NCI-H128 (cell line): ENCODE measurements around the gene DIP2A.

Source experiments
- DNase-seq: peaks from one replicate; lab custom pipeline; 2025; ENCODE audit not compliant: unreplicated experiment; lab: John Stamatoyannopoulos, UW

DIP2A gene

DNA sequence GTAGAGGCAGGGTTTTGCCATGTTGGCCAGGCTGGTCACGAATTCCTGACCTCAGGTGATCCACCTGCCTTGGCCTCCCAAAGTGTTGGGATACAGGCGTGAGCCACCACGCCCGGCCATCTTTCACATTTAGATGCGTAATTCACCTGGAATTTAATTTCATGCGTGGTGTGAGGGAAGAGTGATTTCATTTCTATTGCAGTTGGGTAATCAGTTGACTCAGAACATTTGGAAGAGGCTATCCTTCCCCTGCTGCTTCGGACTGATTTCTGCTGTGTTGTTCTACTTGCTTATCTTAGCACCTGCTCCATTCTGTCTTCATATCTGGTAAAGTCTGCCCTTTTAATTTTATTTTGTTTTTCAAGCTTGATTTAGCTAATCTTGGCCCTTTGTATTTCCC, 19.1 kb downstream of the DIP2A start:
- no peak for DNase-seq

DNA sequence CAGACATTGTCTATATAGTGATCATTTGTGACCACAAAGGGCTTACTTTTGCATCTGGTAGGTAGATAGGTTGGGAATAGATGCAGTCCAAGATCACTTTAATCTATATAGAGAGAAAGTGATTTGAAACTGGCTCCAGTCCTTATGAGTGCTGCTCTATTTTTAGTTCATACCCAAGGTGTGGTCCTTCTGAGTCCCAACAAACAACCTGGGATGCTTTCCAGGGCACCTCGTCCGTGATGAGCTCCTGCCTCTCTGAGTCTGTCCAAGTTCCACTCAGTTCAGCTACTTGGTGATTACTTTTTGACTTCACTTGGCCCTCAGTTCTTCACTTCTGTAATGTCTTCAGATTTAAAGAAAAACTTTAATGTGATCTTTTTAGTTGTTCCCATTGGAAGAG, 20.2 kb downstream of the DIP2A start:
- no peak for DNase-seq

DNA sequence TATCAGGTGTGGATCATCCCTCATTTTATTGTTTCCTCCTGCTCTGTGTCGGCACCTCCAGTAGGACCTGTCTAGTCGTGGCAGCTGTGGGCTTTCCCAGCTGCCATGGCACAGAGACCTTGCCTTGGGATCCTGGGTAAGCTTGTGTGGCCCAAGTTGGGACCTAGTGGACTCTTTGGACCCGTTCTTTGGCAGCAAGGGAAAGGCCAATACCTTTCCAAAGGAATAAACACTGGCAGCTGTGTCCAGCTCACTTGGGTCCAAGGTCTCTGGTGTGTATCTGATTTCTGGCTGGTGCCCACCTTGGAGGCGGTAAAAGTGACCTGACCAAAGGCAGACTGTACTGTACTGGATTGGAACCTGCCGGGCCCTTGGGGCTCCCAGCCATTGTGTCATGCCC, 21.8 kb downstream of the DIP2A start:
- DNase-seq: no peak

DNA sequence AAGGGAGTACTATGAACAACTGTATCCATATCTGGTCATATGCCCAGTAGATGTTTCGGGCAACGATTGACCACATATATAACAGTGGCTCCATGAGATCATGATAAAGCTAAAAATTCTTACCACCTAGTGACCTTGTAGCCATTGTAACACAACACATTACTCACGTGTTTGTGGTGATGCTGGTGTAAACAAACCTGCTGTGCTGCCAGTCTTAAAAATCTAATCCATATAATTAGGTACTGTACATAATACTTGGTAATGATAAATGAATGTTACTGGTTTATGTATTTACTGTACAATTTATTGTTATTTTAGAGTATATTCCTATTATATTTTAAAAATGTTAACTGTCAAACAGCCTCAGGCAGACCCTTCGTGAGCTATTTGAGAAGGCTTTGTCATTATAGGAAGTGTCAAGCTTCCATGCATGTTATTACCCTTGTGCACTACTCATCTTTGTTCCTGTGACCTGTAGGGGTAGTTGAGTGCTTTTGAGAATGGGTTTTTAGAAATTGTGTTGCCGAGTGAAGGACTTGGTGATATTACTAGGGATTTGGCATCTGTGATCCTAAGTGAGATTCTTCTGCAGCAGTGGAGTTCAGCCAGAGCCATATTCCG, 23.6 kb downstream of the DIP2A start:
- DNase-seq: no peak

DNA sequence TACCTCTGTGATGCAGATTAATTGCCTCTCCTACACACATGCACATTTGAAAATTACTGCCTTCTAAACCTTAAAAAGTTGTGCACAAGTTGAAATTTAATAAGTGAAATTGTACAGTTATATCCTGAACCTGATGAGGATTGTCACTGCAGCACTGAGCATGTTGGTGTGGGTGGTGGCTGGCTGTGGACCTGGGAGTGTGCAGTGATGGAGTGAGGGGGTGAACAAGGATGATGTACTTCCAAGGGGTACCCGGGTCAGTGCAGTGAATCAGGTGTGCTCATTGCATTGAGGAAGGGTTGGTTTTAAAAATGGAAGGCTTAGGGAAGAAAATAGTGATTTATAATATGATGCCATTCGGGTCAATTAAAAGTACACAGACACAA, 24.1 kb downstream of the DIP2A start:
- DNase-seq: no peak

DNA sequence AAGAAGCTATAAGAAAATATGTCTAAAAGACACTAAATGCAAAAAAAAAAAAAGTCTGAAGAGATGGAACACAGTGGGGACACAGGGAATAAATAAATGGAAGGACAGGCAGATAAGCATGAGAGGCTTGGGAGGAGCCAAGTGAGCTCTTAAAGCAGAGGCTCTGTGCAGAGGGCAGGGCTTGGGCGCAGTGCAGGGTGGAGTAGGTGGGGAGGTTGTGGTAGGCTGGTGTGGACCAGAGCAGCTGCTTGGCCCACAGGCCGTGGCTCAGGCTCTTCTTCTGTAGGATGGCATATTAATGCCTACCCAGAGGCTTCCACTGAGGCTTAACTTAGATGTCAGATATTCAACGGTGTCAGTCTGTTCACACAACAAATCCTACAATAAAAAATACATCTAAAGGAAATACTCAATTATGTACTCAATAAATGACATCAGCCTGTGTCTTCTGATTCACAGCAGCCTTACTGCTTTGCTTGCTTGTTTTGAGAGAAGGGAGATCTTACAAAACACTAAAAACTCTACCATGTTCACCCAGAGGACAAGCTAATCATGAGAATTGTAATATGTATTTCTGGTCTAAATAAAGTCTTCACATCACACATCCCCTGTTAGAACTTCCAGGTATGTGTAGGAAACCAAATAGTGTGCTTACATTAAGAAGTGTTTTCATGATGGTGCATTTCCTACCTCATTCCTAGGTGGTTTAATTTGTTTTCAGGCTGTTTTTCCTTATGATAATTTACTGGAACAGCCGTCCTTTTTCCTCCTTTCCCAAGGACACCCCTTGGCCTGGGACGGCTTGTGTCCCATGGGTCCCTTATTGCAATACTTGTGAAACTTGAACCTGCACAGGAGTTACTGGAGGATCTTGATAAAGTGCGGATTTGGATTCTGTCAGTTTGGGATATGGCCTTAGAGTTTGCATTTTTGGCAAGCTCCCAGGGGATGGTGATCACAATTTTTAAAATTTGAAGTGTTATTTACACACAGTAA, 24.9 kb downstream of the DIP2A start:
- DNase-seq: no peak

DNA sequence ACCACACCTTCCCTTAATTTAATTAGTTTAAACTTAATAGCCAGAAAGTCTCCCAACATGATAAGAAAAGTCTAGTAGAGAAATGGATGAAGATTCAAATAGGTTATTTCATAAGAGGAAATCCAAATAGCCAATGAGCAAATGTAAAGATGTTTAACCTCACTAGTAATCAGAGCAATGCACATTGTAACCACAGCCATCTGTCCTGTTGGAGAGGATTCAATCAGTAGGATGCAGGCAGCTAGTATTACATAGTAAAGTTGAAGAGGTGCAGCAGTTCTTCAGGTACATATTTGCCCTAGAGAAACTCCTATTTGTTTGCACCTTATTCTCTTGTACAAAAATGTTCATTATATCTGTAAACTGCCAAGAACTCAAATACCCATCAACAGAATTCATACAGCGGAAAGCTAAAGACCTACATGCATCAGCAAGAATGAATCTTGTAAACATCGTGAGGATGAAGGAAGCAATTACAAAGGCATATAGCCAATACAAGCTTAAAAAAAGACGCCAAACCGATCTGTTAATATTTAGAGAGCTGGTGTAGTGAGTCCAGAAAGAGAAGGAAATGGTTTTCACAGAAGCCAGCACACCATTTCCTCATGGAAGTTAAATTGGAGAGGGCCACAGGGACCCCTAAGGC, 27.9 kb downstream of the DIP2A start:
- DNase-seq: no peak

DNA sequence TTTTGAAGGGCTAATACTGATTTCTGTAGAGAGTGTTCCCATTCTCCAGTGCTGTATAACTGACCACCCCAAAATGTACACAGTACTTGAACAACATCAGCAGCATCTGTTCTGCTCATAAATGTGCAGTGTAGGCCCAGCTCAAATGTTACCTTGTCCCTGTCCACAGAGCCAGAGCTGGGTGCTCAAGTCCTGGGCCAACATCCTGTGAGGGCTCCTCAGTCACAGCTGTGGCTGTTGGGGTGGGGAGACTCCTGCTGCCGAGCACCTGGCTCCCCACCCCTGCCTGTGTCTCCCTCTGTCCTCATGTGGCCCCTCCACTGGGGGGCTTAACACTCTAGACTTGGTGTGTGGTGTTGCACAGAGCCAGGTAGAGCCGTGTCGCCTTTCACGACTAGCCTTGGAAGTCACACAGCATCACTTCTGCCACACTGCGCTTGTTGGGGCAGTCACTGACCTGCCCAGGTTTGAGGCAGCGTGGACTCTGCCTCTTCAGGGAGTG, 30.5 kb downstream of the DIP2A start:
- no peak for DNase-seq

DNA sequence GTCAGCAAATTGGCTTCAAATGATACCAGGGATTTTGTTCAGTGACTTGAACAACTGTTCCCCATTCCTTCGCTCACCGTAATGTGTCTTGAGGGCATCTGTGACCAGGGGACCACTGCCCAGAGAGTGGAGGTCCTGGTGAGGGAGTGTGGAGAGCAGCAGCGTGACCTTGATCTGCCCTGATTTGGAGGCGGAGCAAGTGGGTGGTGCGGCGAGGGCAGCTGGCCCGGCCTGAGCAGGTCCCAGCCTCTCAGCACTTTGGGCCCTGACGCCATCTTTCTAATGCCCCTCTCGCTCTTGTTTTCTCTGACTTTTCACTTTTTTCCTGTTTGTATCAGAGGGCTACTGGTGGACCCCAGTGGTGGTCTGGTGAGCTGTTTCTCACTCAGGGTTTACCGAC, 31.1 kb downstream of the DIP2A start:
- no peak for DNase-seq

DNA sequence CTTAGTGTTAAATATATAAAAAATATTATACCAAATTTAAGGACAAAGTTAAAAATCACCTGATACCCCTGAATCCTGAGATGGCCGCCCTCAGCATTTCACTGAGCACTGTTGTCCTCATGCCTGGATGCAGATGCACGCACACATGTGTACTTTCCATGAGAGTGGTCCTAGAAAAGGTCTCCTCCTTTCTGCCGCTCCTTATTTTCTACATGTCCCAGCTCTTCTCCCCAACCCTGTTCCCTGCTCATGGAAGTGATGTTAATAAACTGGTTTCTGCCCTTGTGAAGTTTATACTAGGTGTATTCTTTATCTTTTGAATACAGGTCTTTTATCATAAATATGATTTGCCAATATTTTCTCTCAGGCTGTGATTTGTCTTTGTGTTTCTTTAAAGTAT, 32.9 kb downstream of the DIP2A start:
- no peak for DNase-seq

DNA sequence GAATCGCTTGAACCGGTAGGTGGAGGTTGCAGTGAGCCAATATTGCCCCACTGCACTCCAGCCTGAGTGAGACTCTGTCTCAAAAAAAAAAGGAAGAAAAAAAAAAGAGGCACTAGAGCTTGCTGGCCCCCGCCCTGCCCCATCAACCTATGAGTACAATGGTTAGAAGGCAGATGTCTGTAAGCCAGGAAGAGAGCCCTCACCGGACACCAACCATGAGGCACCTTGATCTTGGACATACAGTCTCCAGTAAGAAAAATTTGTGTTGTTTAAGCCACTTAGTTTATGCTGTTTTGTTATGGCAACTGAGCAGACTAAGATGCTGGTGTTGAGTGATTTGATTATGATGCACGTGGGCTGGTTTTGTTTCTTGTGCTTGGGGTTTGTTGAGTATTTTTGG, 34.2 kb downstream of the DIP2A start:
- no peak for DNase-seq

DNA sequence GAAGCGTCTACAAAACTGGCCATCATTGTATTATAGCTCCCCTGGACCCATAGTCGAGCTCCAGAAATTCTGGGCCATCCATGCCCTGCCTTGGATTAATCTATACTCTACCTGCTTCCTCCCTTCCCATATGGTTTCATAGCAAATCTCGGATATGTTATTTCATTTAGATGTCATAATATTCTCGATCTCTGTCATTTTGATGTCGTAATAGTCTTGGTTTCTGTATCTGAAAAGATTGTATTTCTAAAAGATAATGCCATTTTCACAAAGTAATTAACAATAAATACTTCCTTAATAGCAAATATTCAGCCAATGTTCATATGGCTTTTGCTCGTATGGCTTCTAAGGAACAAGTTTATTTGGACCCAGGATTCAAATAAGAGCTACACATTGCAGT, 35.1 kb downstream of the DIP2A start:
- no peak for DNase-seq

DNA sequence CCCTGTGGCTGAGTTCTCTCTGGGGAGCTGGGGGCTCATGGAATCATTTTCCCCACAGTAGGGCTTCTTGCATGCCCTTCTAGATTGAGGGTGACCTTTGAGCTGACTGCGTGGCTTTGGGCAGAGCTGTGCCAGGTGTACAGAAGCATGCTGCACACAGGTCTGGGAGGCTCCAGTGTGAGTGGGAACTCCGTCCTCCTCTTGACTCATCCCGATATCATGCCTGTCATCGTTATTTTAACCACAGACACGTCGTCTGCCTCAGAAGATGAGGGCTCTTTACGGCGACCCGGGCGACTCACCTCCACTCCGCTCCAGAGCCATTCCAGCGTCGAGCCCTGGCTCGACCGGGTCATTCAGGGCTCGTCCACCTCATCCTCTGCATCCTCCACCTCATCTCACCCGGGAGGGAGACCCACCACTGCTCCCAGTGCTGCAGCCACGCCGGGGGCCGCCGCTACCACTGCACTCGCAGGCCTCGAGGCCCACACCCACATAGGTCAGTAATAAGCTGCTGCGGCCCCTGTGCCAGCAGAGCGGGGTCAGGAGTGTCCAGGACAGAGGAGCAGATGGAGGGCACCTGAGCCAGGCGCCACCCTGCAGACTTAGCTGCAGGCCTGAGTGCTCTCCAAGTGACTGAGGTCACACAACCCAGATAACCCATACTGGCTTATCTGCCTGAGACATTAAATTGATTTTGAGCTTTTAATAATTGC, 39.8 kb downstream of the DIP2A start:
- no peak for DNase-seq

DNA sequence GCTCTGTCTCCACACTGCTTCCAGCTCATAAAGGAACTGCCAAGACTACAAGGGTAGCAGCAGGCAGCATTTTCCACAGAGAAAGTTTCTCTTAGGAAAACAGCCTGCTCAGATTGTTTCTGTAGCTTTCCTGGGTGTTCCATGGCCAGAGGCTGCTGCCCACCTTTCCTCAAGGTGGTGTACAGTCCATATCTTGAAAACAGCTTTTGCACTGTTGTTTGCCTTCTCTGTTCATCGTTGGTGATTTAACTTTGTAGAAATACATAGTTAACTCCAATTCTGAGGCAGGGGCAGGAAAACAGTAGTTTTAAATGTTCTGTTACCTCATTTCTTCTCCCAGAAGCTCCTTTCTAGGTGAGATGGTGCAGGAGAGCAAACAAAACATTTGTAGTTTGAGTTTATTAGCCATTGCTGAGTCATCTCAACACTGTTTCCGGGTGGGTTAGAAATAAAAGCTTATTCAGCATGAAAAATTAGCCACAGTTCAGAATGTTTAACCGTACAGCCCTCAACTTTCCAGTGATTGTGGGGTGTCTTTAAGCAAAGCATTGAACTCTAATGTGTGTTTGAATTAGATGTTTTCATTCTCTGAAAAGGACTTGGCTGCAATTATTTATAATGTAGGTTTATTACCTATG, 41.7 kb downstream of the DIP2A start:
- DNase-seq: no peak

DNA sequence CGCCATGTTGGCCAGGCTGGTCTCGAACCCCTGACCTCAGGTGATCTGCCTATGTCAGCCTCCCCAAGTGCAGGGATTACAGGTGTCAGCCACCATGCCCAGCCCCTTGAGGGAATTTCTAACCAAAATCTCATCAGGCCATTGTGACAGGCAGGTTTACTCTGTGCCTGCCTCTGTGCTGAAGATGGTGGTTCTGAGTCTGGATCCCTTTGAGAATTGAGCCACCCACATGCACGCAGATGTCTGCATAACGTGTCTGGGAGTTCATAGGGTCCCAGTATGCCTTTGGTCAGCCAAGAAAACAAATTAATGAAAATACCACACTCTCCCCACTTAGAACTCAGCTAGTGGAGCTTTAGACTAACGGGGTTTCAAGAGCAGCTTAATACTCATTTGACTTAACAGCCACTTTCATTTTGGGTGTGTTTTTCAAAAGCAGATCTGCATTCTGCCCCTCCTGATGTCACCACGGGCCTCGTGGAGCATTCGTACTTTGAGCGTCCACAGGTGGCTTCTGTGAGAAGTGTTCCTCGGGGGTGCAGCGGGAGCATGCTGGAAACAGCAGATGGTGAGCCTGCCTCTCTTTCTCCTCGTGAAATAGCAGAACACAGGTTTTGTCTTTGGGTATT, 45.3 kb downstream of the DIP2A start:
- no peak for DNase-seq

DNA sequence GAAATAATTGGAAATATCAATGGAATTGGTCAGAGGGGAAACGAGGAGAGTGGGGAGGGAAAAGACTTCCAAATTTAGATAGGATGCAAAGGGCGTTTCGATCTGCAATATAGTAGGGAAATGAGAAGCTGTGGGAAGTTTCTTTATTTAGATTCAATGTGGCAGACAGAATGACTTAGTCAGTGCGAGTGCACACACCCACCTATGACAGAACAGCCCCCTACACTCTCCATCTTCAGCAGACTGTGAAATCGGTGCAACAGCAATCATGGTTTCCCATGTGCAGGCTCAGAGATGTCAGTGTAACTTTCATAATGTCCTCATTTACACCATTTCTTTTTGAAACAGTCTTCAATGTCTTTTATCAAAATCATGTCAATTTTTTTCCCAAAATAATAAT, 46.0 kb downstream of the DIP2A start:
- DNase-seq: no peak

DNA sequence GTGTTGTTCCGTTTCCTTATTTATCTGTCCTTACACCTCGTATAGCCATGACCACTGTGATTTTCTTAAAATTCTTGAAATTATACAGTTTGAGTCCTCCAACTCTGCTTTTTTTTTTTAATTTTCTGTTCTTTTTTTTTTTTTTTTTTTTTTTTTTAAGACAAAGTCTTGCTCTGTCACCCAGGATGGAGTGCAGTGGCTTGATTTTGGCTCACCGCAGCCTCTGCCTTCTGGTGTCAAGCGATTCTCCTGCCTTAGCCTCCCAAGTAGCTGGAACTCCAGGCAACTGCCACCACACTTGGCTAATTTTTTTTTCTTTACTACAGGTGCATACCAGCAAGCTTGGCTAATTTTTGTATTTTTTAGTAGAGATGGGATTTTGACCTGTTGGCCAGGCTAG, 48.9 kb downstream of the DIP2A start:
- DNase-seq: no peak

DNA sequence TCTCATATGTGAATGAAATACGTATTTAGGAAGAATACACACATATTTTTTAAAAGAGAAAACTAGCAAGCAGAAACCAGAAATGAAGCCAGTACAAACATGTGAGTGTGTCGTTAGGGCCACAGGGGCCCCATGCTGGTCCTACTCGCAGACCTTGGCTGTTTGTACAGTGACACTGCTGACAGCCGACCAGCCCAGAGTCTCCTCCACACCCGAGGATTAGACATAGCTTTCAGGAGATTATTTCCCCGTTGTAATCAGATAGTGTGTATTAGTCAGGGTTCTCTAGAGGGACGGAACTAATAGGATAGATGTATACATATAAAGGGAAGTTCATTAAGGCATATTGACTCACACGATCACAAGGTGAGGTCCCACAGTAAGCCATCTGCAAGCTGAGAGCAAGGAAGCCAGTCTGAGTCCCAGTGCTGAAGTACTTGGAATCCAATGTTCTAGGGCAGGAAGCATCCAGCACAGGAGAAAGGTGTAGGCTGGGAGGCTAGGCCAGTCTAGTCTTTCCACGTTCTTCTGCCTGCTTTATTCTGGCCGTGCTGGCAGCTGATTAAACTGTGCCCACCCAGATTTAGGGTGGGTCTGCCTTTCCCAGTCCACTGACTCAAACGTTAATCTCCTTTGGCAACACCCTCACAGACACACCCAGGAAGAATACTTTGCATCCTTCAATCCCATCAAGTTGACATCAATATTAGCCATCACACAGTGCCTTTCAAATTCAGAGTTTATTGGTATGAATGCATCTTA, 51.2 kb downstream of the DIP2A start:
- DNase-seq: no peak

DNA sequence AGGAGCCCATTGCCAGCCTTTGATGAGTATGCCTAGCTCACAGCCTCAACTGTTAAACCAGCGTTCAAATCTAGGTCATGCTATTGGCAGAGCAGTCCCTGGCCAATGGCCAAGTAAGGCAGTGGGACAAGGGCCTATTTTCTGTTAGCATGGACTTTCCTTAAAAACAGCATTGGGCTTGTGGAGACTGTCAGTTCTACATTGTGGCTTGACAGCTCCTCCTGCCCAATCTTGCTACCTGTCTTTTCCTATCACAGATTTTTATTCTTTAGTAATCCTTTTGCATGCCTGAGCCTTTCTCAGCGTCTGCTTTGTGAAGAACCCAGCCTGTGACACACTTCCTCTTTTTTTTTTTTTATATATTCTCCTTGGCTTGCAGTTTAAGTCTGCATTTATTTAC, 56.4 kb downstream of the DIP2A start:
- DNase-seq: no peak

DNA sequence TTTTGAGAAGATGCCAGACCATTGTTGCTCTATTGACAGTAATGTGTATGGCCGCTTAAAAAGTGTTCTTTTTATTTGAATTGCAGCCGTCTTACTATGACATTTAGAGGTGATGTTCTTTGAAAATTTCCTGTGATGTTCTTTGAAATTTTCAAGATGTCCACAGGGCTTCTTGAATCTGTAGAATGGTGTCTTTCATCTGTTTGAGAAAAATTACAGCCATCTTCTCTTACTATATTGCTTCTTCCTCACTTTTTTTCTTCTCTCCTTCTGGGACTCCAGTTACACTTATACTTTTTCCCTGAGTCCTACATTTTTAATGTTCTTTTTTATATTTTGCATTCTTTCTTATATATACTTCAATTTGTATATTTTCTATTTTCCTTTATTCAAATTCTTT, 57.4 kb downstream of the DIP2A start:
- no peak for DNase-seq
